Caco-2 (cell line): ENCODE data around the gene TALDO1. TPM values are rescaled to one million over a fixed set of nuclear protein-coding genes. Genes with fewer than 3 reads are reported as not detected.

Source experiments
- BruUV-seq: library from RNA; stranded (reverse); fragments of 400-500 nt; replicated peaks from 2 replicates; lab custom pipeline; 2021; lab: Mats Ljungman, UMichigan
- CTCF ChIA-PET: fragments of 300-600 bp; sonication (Branson Sonifier 250); formaldehyde crosslinking; loops from one replicate; lab custom pipeline; 2022; ENCODE audit warnings: antibody characterized with exemption; lab: Charles Lee
- POLR2A ChIA-PET: fragments of 300-600 bp; sonication (Branson Sonifier 250); formaldehyde crosslinking; loops from one replicate; lab custom pipeline; 2022; ENCODE audit warnings: antibody characterized with exemption; lab: Charles Lee
- DNase-seq, 2 experiments: peaks; one replicate each; pipeline versions ENCODE4 v3.0.0 to v3.0.0-alpha.2; 2020 to 2022
- H3K27me3 ChIP-seq: replicated peaks from 2 replicates; pipeline ENCODE4 v1.6.0; 2011; ENCODE audit warnings: low read length; ENCODE audit not compliant: control insufficient read depth, insufficient read depth
- H3K36me3 ChIP-seq: 2 replicates; pipeline ENCODE4 v1.5.1; 2011; ENCODE audit warnings: low read length; ENCODE audit not compliant: control insufficient read depth, insufficient read depth
- H3K4me1 ChIP-seq: fragments of 250-450 bp; sonication (Bioruptor Pico); 2 replicates; pipeline ENCODE4 v1.5.1; 2020; ENCODE audit warnings: mild to moderate bottlenecking
- H3K4me3 ChIP-seq: 2 replicates; pipeline ENCODE4 v1.5.1; 2011; ENCODE audit warnings: low read depth, mild to moderate bottlenecking, control low read depth, low read length
- H3K9me3 ChIP-seq: fragments of 250-450 bp; sonication (Bioruptor Pico); 2 replicates; pipeline ENCODE4 v1.5.1; 2020; ENCODE audit warnings: mild to moderate bottlenecking, moderate library complexity
- H3K27ac Mint-ChIP-seq: one replicate; pipeline ENCODE4 v1.8.0; 2022; ENCODE audit warnings: mixed read lengths; ENCODE audit not compliant: unreplicated experiment
- H3K27me3 Mint-ChIP-seq: one replicate; pipeline ENCODE4 v1.8.0; 2022; ENCODE audit warnings: mixed read lengths; ENCODE audit not compliant: insufficient read depth, unreplicated experiment
- H3K36me3 Mint-ChIP-seq: one replicate; pipeline ENCODE4 v1.8.0; 2022; ENCODE audit warnings: mild to moderate bottlenecking, mixed read lengths; ENCODE audit not compliant: insufficient read depth, unreplicated experiment
- H3K4me1 Mint-ChIP-seq: one replicate; pipeline ENCODE4 v1.8.0; 2022; ENCODE audit warnings: low read depth, mixed read lengths; ENCODE audit not compliant: unreplicated experiment
- H3K4me3 Mint-ChIP-seq: one replicate; pipeline ENCODE4 v1.8.0; 2022; ENCODE audit warnings: mild to moderate bottlenecking, moderate library complexity, mixed read lengths; ENCODE audit not compliant: unreplicated experiment
- H3K9me3 Mint-ChIP-seq: one replicate; pipeline ENCODE4 v1.8.0; 2022; ENCODE audit warnings: mixed read lengths; ENCODE audit not compliant: unreplicated experiment
- intact Hi-C: fragments of 100-400 bp; cut with micrococcal nuclease; formaldehyde crosslinking; loops from one replicate; pipeline ENCODE4 v1.10.0; 2022; ENCODE audit not compliant: unreplicated experiment
- total RNA-seq: library from RNA; stranded (reverse); gene quantifications from 2 replicates; pipeline ENCODE4 v1.2.3, GENCODE V29; 2022
- TF ChIP-seq, protein P1 (sequence below), 2 experiments: fragments of 200-600 bp in 1 of 2; IDR thresholded peaks; 1 replicate in 1 of 2; 2 replicates in 1 of 2; pipeline versions ENCODE4 v1.5.1 to v1.8.0; 2011 to 2022; ENCODE audit warnings: antibody characterized with exemption in 1 of 2, control low read depth in 1 of 2, inconsistent platforms in 1 of 2, low read depth in 1 of 2, low read length in 1 of 2, mild to moderate bottlenecking in 1 of 2, moderate library complexity in 1 of 2; ENCODE audit not compliant: insufficient read depth in 1 of 2, severe bottlenecking in 1 of 2, unreplicated experiment in 1 of 2

The TALDO1 gene
- total RNA-seq, 1 experiment from 2014 or later: 293 TPM

DNA sequence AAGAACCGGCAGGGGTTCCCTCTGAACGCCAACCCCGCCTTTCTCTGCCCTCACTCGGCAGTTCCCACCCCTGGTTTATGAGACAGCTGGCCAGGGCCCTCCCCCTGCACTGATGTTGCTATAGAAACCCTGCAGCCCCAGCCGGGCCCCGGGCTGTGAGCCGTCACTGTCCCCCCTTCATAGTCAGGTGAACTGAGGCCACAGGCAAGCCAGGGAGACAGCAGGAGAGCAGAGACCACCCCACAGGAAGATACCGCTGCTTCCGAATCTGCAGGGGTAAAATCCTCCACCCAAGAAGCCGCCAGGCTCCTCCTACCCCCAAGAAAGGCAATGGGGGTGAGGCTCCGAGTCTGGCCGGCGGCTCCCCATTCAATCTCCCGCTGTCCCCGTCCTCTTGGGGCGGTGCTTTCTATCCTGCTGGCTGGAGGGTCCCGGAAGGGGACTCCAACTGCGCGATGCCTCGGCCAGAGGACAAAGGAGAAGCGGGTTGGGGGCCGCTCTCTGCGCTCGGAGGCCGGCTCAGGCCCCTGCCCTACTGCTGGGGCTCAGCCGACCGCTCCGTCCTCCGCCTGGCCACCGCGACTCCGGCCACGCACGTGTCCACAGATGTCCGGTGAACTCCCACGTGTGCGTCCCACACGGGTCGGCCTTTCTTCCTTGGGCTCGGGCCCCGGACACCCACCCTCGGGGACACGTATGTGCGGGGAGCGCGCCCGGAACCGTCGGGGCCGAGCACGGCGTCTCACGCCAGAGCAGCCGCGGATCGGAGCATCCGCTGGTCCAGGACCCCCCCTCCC is 50.2 kb downstream of the TALDO1 start:
- H3K27me3 Mint-ChIP-seq: no peaks in the 10 kb centered on the region
- Histone ChIP-seq H3K36me3 (no peaks in the 10 kb centered on the region), H3K4me3 (peak overlapping the region; percentile 91), H3K9me3 (no peaks in the 10 kb centered on the region), H3K27me3 (no peaks in the 10 kb centered on the region), H3K4me1 (peaks cover 9% of the 10 kb centered on the region)
- H3K4me3 Mint-ChIP-seq: peak overlapping the region; percentile 86
- H3K27ac Mint-ChIP-seq: peak overlapping the region; percentile 69
- ChIA-PET POLR2A (interaction anchor here (1.0 to 1.4 kb wide), 2 partner anchors 12 to 22 kb away, joined by 4 to 7 read pairs; partner anchors contain the start of genes PNPLA2 and RPLP2), CTCF (interaction anchor here (0.7 to 2.0 kb wide), 4 partner anchors 11 to 50 kb away, joined by 3 to 6 read pairs (median 3); no protein-coding TSS in a partner anchor)
- TF ChIP-seq, protein P1, sequence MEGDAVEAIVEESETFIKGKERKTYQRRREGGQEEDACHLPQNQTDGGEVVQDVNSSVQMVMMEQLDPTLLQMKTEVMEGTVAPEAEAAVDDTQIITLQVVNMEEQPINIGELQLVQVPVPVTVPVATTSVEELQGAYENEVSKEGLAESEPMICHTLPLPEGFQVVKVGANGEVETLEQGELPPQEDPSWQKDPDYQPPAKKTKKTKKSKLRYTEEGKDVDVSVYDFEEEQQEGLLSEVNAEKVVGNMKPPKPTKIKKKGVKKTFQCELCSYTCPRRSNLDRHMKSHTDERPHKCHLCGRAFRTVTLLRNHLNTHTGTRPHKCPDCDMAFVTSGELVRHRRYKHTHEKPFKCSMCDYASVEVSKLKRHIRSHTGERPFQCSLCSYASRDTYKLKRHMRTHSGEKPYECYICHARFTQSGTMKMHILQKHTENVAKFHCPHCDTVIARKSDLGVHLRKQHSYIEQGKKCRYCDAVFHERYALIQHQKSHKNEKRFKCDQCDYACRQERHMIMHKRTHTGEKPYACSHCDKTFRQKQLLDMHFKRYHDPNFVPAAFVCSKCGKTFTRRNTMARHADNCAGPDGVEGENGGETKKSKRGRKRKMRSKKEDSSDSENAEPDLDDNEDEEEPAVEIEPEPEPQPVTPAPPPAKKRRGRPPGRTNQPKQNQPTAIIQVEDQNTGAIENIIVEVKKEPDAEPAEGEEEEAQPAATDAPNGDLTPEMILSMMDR (IDR thresholded peaks at IDR 0.05; ENCODE audit: insufficient read depth in 1 of 2, low read depth in 1 of 2, low read length in 1 of 2, severe bottlenecking in 1 of 2, unreplicated experiment in 1 of 2): no peak
- no peaks in the 10 kb centered on the region for H3K9me3 Mint-ChIP-seq
- no TSS peak for BruUV-seq
- intact Hi-C loops: no loop called here
- H3K4me1 Mint-ChIP-seq: no peaks in the 10 kb centered on the region
- peaks cover 28% of the 10 kb centered on the region for H3K36me3 Mint-ChIP-seq
- DNase-seq: peak; percentile 74 to 76

DNA sequence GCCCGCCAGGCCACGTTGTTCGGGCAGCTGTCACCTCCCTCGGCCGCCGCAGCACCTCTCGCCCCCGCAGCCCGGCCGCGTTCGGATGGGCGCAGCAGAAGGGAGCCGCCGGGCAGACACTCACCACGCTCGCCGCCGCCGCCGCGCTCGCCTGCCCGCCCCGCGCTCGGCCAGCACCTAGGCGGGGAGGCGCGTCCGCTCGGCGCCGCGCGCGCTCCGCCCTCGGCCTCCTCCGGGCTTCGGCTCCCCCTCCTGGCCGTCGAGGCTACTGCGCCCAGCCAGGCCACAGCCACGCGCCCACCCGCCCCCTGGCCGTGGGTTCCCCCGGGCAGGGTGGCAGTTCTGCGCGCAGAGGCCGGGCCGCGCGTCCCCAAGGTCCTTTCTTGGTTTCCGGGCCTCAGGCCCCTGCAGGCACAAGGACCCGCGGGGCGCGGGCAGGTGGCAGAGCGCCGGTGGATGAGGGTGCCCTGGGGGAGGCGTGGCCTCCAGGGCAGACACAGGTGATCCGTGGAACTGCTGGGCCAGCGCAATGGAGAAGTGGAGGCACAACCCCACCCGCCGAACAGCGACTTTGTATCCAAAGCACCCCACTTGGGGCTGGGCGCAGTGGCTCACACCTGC is 50.9 kb downstream of the TALDO1 start, which contains the start of gene SLC25A22:
SLC25A22 (minus strand) TSS at position 189 of the 621 bp plus-strand sequence. CDS start 3,275 bp downstream, outside the sequence.
- H3K27ac Mint-ChIP-seq: peak within 1 kb of the TSS; percentile 69
- H3K9me3 Mint-ChIP-seq: no peaks in the 10 kb centered on the region
- no peaks in the 10 kb centered on the region for H3K9me3 ChIP-seq
- peak within 1 kb of the TSS; percentile 91 for H3K4me3 ChIP-seq
- H3K36me3 ChIP-seq: no peaks in the 10 kb centered on the region
- H3K36me3 Mint-ChIP-seq: peaks cover 24% of the 10 kb centered on the region
- ChIA-PET CTCF (no interaction called here), POLR2A (interaction anchor here (1.4 kb wide), 1 partner anchor 11 kb away, joined by 4 read pairs; the partner anchor contains the start of gene RPLP2)
- H3K27me3 Mint-ChIP-seq: no peaks in the 10 kb centered on the region
- peak within 1 kb of the TSS; percentile 86 for H3K4me3 Mint-ChIP-seq
- TF ChIP-seq, protein P1 (IDR thresholded peaks at IDR 0.05; ENCODE audit: insufficient read depth in 1 of 2, low read depth in 1 of 2, low read length in 1 of 2, severe bottlenecking in 1 of 2, unreplicated experiment in 1 of 2): peak; percentile 71 to 93
- intact Hi-C loops: no loop called here
- no peaks in the 10 kb centered on the region for H3K27me3 ChIP-seq
- peak; percentile 77 to 93 for DNase-seq
- H3K4me1 Mint-ChIP-seq: no peaks in the 10 kb centered on the region
- H3K4me1 ChIP-seq: peaks cover 9% of the 10 kb centered on the region
- no TSS peak for BruUV-seq

DNA sequence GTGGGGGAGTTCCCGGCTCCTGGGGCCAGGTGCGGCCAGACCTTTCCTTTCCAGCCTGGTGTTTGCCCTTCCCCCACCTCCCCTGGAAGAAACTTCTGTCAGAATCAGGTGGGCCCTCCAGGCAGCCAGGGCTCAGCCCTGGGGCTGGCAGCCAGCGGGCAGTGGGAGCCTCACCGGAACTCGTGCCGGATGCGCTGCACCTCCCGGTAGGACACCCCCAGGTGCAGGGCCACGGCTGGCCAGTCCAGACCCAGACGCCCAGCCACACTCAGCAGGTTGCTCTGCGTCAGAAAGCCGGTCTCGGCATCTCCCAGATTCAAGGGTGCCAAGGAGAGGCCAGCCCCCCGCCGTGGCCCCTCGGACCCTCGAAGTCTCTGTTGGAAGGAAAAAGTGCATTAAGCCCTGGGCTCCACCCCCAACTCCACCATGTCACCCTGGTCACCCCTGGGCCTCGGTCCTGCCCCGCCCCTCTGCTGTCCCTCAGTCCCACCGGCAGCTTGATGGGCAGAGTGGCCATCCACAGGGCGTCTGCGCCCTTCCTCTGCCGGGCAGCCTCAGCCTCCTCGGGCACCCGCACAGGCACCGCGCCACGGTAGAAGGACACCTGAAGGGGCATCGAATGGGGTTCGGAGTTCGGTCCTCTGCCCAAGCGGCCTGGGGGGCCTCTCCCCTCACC is 52.5 kb downstream of the TALDO1 start:
- Histone ChIP-seq H3K4me3 (no peak overlapping the region), H3K36me3 (no peaks in the 10 kb centered on the region), H3K9me3 (no peaks in the 10 kb centered on the region), H3K27me3 (no peaks in the 10 kb centered on the region), H3K4me1 (peaks cover 19% of the 10 kb centered on the region)
- BruUV-seq: no TSS peak
- POLR2A ChIA-PET: no interaction called here
- DNase-seq: no peak
- peaks cover 29% of the 10 kb centered on the region for H3K36me3 Mint-ChIP-seq
- H3K27me3 Mint-ChIP-seq: no peaks in the 10 kb centered on the region
- CTCF ChIA-PET: no interaction called here
- H3K4me3 Mint-ChIP-seq: no peak overlapping the region
- TF ChIP-seq, protein P1 (IDR thresholded peaks at IDR 0.05; ENCODE audit: insufficient read depth in 1 of 2, low read depth in 1 of 2, low read length in 1 of 2, severe bottlenecking in 1 of 2, unreplicated experiment in 1 of 2): no peak
- no peaks in the 10 kb centered on the region for H3K4me1 Mint-ChIP-seq
- H3K9me3 Mint-ChIP-seq: no peaks in the 10 kb centered on the region
- intact Hi-C loops: no loop called here
- H3K27ac Mint-ChIP-seq: no peak overlapping the region
